ENCODE data around the gene PELI2. TPM values are rescaled to one million over a fixed set of nuclear protein-coding genes. Genes with fewer than 3 reads are reported as not detected.

PELI2 gene
- total RNA-seq, 1 donor = 3.0 TPM

GRCh38 chr14:56341766-56342493 lies 223.7 kb downstream of the PELI2 start:
- H3K4me3 ChIP-seq (ENCODE audit: low read depth, low read length) = no peak overlapping the region
- peak; percentile 63 for DNase-seq (ENCODE audit: low read depth)
- TF ChIP-seq, protein P1, sequence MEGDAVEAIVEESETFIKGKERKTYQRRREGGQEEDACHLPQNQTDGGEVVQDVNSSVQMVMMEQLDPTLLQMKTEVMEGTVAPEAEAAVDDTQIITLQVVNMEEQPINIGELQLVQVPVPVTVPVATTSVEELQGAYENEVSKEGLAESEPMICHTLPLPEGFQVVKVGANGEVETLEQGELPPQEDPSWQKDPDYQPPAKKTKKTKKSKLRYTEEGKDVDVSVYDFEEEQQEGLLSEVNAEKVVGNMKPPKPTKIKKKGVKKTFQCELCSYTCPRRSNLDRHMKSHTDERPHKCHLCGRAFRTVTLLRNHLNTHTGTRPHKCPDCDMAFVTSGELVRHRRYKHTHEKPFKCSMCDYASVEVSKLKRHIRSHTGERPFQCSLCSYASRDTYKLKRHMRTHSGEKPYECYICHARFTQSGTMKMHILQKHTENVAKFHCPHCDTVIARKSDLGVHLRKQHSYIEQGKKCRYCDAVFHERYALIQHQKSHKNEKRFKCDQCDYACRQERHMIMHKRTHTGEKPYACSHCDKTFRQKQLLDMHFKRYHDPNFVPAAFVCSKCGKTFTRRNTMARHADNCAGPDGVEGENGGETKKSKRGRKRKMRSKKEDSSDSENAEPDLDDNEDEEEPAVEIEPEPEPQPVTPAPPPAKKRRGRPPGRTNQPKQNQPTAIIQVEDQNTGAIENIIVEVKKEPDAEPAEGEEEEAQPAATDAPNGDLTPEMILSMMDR (IDR thresholded peaks at IDR 0.05; ENCODE audit: insufficient read depth, low read depth, low read length) = no peak

- TF ChIP-seq, protein P1 (IDR thresholded peaks at IDR 0.05; ENCODE audit: insufficient read depth, low read depth, low read length) = no peak
- H3K4me3 ChIP-seq (ENCODE audit: low read depth, low read length) = no peak overlapping the region
- peak; percentile 59 for DNase-seq (ENCODE audit: low read depth)
Observed at GRCh38 chr14:56342494-56342942, 224.3 kb downstream of the PELI2 start.

- no peak overlapping the region for H3K4me3 ChIP-seq (ENCODE audit: low read depth, low read length)
- TF ChIP-seq, protein P1 (IDR thresholded peaks at IDR 0.05; ENCODE audit: insufficient read depth, low read depth, low read length) = no peak
- DNase-seq (ENCODE audit: low read depth) = no peak
Observed at GRCh38 chr14:56349960-56350359, 231.7 kb downstream of the PELI2 start.

Measured in fibroblast of villous mesenchyme (primary cell).